Measurements from ENCODE around the gene LIME1.

The LIME1 gene, protein sequence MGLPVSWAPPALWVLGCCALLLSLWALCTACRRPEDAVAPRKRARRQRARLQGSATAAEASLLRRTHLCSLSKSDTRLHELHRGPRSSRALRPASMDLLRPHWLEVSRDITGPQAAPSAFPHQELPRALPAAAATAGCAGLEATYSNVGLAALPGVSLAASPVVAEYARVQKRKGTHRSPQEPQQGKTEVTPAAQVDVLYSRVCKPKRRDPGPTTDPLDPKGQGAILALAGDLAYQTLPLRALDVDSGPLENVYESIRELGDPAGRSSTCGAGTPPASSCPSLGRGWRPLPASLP

DNA sequence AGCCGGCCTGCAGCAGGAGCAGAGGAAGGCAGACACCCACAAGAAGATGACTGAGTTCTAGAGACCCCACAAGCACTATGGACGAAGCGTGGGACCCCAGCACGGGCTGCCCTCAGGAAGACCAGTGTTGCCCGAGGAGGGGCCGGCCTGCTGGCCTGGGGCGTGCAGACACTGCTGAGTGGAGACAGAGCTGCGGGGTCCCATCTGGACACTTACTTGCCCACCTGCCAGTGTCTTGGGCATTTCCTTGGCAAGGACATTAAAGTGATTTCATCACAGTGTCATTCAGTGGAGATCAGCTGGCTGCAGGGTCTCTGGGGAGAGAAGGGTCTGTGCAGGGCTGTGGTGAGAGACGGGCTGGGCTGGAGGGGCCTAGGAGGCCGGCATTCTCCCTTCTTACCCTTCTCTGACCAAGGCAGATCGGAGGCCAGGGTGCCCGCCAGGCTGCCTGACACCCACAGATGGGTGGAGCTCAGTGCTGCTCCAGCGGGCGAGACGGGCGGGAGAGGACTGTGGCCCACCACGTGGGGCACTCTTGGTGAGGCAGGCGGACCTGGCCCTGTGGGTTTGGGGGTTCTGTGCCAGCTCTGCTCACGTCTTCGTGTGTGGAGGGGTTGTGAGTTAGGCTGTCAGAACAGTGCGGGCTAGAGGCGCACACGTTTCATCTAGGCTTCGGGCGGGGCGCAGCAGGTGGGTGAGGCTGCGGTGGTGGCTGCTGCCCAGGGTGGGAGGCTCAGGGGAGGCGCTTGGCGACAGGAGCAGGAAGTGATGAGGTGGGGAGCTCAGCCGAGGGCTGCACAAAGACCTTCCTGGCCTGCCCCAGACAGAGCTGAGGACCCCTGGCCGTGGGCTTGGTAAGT is at the start of gene LIME1:
LIME1 (plus strand) TSS at position 806 of the 860 bp plus-strand sequence. CDS start 886 bp downstream, outside the sequence.
- DNase-seq (ENCODE audit: insufficient read length, low spot score) (no peak), FAIRE-seq (no peak)
- TF ChIP-seq CTCF (IDR thresholded peaks at IDR 0.05; ENCODE audit: insufficient read depth, missing control alignments), result no peak

DNA sequence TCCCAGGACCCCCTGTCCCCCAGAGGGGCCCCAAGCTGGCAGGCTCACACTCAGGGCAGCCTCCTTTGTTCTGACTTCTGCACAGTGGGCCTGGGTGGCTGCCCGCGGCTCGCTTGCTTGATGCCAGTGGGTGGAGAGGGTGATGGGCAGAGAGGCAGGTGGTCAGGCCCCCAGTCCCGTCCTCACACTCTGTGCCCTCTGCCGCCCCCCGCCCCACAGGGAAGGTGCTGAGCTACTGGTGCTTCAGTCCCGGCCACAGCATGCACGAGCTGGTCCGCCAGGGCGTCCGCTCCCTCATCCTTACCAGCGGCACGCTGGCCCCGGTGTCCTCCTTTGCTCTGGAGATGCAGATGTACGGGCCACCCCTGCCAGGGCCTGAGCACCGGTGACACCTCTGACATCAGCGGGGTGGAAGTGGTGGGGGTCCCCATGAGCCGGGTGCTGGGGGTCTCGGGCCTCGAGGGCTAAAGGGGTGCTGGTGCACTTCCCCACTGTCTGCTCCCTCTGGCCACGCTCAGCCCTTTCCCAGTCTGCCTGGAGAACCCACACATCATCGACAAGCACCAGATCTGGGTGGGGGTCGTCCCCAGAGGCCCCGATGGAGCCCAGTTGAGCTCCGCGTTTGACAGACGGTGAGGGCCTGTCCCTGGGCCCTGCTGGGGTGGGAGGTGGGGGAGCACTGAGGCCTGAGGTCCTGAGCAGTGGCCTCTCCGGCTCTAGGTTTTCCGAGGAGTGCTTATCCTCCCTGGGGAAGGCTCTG is 48.9 kb upstream of the LIME1 start:
- TF ChIP-seq CTCF (IDR thresholded peaks at IDR 0.05; ENCODE audit: insufficient read depth, missing control alignments), result no peak
- FAIRE-seq, result no peak
- DNase-seq (ENCODE audit: insufficient read length, low spot score), result no peak

- no peak for FAIRE-seq
- no peak for TF ChIP-seq CTCF (IDR thresholded peaks at IDR 0.05; ENCODE audit: insufficient read depth, missing control alignments)
These were observed 48.0 kb upstream of the LIME1 start for GRCh38 chr20:63688228-63689045.

GRCh38 chr20:63689046-63690002 is 47.1 kb upstream of the LIME1 start:
- DNase-seq (ENCODE audit: insufficient read length, low spot score) (no peak), FAIRE-seq (no peak)
- TF ChIP-seq CTCF (IDR thresholded peaks at IDR 0.05; ENCODE audit: insufficient read depth, missing control alignments), result no peak

More at GRCh38 chr20:63688228-63689045, 48.0 kb upstream of the LIME1 start:
- DNase-seq (ENCODE audit: insufficient read length, low spot score), result no peak

- no peak for DNase-seq (ENCODE audit: insufficient read length, low spot score)
- FAIRE-seq, result no peak
- TF ChIP-seq CTCF (IDR thresholded peaks at IDR 0.05; ENCODE audit: insufficient read depth, missing control alignments), result no peak
These were observed 46.2 kb upstream of the LIME1 start for GRCh38 chr20:63690003-63690897.
